Endodermal cell (in vitro differentiated cells): ENCODE measurements around the gene TMPRSS9. TPM values are rescaled to one million over a fixed set of nuclear protein-coding genes. Genes with fewer than 3 reads are reported as not detected.

Source experiments
- DNase-seq: peaks from one replicate; pipeline ENCODE4 v3.0.0-alpha.2; 2017
- H3K27ac ChIP-seq: 2 replicates; pipeline ENCODE4 v1.5.1; 2013; ENCODE audit warnings: mild to moderate bottlenecking, low read depth, low read length, moderate library complexity
- H3K27me3 ChIP-seq: 2 replicates; pipeline ENCODE4 v1.6.1; 2013; ENCODE audit warnings: mild to moderate bottlenecking, low read length, moderate library complexity; ENCODE audit not compliant: insufficient read depth, control insufficient read depth, poor library complexity, severe bottlenecking
- H3K36me3 ChIP-seq: 2 replicates; pipeline ENCODE4 v1.7.0; 2013; ENCODE audit warnings: mild to moderate bottlenecking, low read length, moderate library complexity; ENCODE audit not compliant: control insufficient read depth, insufficient read depth
- H3K4me1 ChIP-seq: one replicate; pipeline ENCODE4 v1.7.0; 2013; ENCODE audit warnings: low read length; ENCODE audit not compliant: control insufficient read depth, insufficient read depth
- H3K4me3 ChIP-seq: 2 replicates; pipeline ENCODE4 v1.5.1; 2013; ENCODE audit warnings: mild to moderate bottlenecking, low read length, moderate library complexity
- H3K9ac ChIP-seq: 2 replicates; pipeline ENCODE4 v1.6.1; 2013; ENCODE audit warnings: mild to moderate bottlenecking, low read length, moderate library complexity; ENCODE audit not compliant: poor library complexity, severe bottlenecking; ENCODE audit errors: extremely low read depth
- H3K9me3 ChIP-seq: 2 replicates; pipeline ENCODE4 v1.6.1; 2013; ENCODE audit warnings: mild to moderate bottlenecking, low read length, moderate library complexity; ENCODE audit not compliant: control insufficient read depth
- H3K27ac Mint-ChIP-seq: 2 replicates; pipeline ENCODE4 v1.8.0; 2020; ENCODE audit warnings: mixed read lengths
- H3K27me3 Mint-ChIP-seq: 2 replicates; pipeline ENCODE4 v1.8.0; 2021; ENCODE audit warnings: mild to moderate bottlenecking, mixed read lengths; ENCODE audit not compliant: insufficient read depth
- H3K36me3 Mint-ChIP-seq: 2 replicates; pipeline ENCODE4 v1.8.0; 2020; ENCODE audit warnings: low read depth, mixed read lengths
- H3K4me1 Mint-ChIP-seq: 2 replicates; pipeline ENCODE4 v1.8.0; 2020; ENCODE audit warnings: mixed read lengths
- H3K4me3 Mint-ChIP-seq: 2 replicates; pipeline ENCODE4 v1.8.0; 2020; ENCODE audit warnings: mild to moderate bottlenecking, moderate library complexity, mixed read lengths
- H3K9me3 Mint-ChIP-seq: 2 replicates; pipeline ENCODE4 v1.8.0; 2020; ENCODE audit warnings: mild to moderate bottlenecking, mixed read lengths
- CTCF ChIP-seq: fragments of 200-600 bp; sonication (generic); conservative IDR thresholded peaks from 2 replicates; pipeline ENCODE4 v1.5.0; 2021; ENCODE audit warnings: antibody characterized with exemption, mild to moderate bottlenecking
- WGBS, 2 experiments: methylation state at CpG; one replicate each; pipeline versions ENCODE4 v1.1.5 to v1.1.7; 2013; ENCODE audit warnings: missing lambda C conversion rate in 2 of 2, mixed read lengths in 1 of 2; ENCODE audit not compliant: insufficient coverage in 1 of 2, insufficient read length in 1 of 2; 5-methylcytosine and 5-hydroxymethylcytosine counted together
- total RNA-seq, 2 donors: library from RNA; stranded (reverse); fragmentation: NEBNext Ultra II Directional in 1 of 2; extraction: Animal tissue kit (Norgen Biotek cat#: 25700) in 1 of 2; gene quantifications; 2 replicates in 1 of 2; 3 replicates in 1 of 2; pipeline ENCODE4 v1.2.1, GENCODE V29; 2021

The TMPRSS9 gene
- total RNA-seq, 2 donors from 2014 or later: 0.73 to 1.2 TPM

- H3K27ac Mint-ChIP-seq: peak overlapping the region; percentile 86
- Histone ChIP-seq H3K36me3 (peaks cover 14% of the 10 kb centered on the region), H3K27ac (peak overlapping the region; percentile 57), H3K4me1 (no peaks in the 10 kb centered on the region), H3K4me3 (peak overlapping the region; percentile 88), H3K9ac (peak overlapping the region; percentile 91), H3K27me3 (no peaks in the 10 kb centered on the region), H3K9me3 (no peaks in the 10 kb centered on the region)
- no peak for DNase-seq
- TF ChIP-seq CTCF: no peak
- peaks cover 5% of the 10 kb centered on the region for H3K36me3 Mint-ChIP-seq
- H3K27me3 Mint-ChIP-seq: no peaks in the 10 kb centered on the region
- H3K4me3 Mint-ChIP-seq: peak overlapping the region; percentile 76
- peaks cover 10% of the 10 kb centered on the region for H3K4me1 Mint-ChIP-seq
- 65 to 73% methylated on average over 4 to 14 of the region's 14 CpGs for WGBS, 2 experiments
- no peaks in the 10 kb centered on the region for H3K9me3 Mint-ChIP-seq
Observed at GRCh38 chr19:2454962-2455850, 95.1 kb downstream of the TMPRSS9 start.

- DNase-seq: peak; percentile 55
- Mint-ChIP-seq H3K4me3 (peak overlapping the region; percentile 76), H3K27me3 (no peaks in the 10 kb centered on the region), H3K4me1 (peaks cover 10% of the 10 kb centered on the region), H3K9me3 (no peaks in the 10 kb centered on the region), H3K27ac (no peak overlapping the region), H3K36me3 (peaks cover 3% of the 10 kb centered on the region)
- WGBS, 2 experiments: 1 to 3% methylated on average over 8 to 62 of the region's 62 CpGs
- H3K36me3 ChIP-seq: peaks cover 6% of the 10 kb centered on the region
- peak overlapping the region; percentile 88 for H3K4me3 ChIP-seq
- H3K27ac ChIP-seq: peak overlapping the region; percentile 38
- TF ChIP-seq CTCF: no peak
- peak overlapping the region; percentile 91 for H3K9ac ChIP-seq
- no peaks in the 10 kb centered on the region for H3K9me3 ChIP-seq
- H3K4me1 ChIP-seq: no peaks in the 10 kb centered on the region
- no peaks in the 10 kb centered on the region for H3K27me3 ChIP-seq
Observed at GRCh38 chr19:2455851-2456570, 95.9 kb downstream of the TMPRSS9 start.

GRCh38 chr19:2457394-2458037 lies 97.5 kb downstream of the TMPRSS9 start:
- no peaks in the 10 kb centered on the region for H3K9me3 ChIP-seq
- peak overlapping the region; percentile 76 for H3K4me3 Mint-ChIP-seq
- no peaks in the 10 kb centered on the region for H3K4me1 ChIP-seq
- H3K36me3 Mint-ChIP-seq: no peaks in the 10 kb centered on the region
- no peak overlapping the region for H3K27ac ChIP-seq
- H3K27me3 ChIP-seq: no peaks in the 10 kb centered on the region
- H3K36me3 ChIP-seq: no peaks in the 10 kb centered on the region
- no peaks in the 10 kb centered on the region for H3K27me3 Mint-ChIP-seq
- peaks cover 10% of the 10 kb centered on the region for H3K4me1 Mint-ChIP-seq
- no peak for DNase-seq
- H3K4me3 ChIP-seq: peak overlapping the region; percentile 69
- TF ChIP-seq CTCF: no peak
- no peak overlapping the region for H3K9ac ChIP-seq
- H3K27ac Mint-ChIP-seq: no peak overlapping the region
- H3K9me3 Mint-ChIP-seq: no peaks in the 10 kb centered on the region
- 89 to 100% methylated on average over 1 to 8 of the region's 8 CpGs for WGBS, 2 experiments
